ENCODE results near the gene ATP5F1B. TPM values are rescaled to one million over a fixed set of nuclear protein-coding genes. Genes with fewer than 3 reads are reported as not detected.

Gene ATP5F1B
- total and polyA plus RNA-seq, 9 of the 15 experiments (the other 6 are each of a cell fraction or from before 2014, with no cell fraction given): 908 to 3,125 (median 1,482) TPM

- TF ChIP-seq TAF15 (IDR thresholded peaks at IDR 0.05; ENCODE audit: low read depth, low read length): no peak
- TF ChIP-seq E2F8 (IDR thresholded peaks at IDR 0.05; ENCODE audit: low read depth, partially characterized antibody): no peak
- no peak for TF ChIP-seq SRF (CRISPR knock-in tag; IDR thresholded peaks at IDR 0.05)
- no peak for TF ChIP-seq ZKSCAN3 (CRISPR knock-in tag; IDR thresholded peaks at IDR 0.05)
- no peak for TF ChIP-seq BRD9 (IDR thresholded peaks at IDR 0.05; ENCODE audit: low read depth, partially characterized antibody)
- no peak for TF ChIP-seq SNRNP70 (optimal IDR thresholded peaks at IDR 0.05; ENCODE audit: low read depth, low read length)
- TF ChIP-seq ETV1 (tag; conservative IDR thresholded peaks at IDR 0.05; ENCODE audit: low read depth): peak; percentile 37; the same call in 1 of the 2 replicates
- no peak for TF ChIP-seq TSHZ1 (CRISPR knock-in tag; IDR thresholded peaks at IDR 0.05)
- no peak for TF ChIP-seq E4F1 (CRISPR knock-in tag; IDR thresholded peaks at IDR 0.05; ENCODE audit: borderline replicate concordance)
- no peak for TF ChIP-seq CTCFL (IDR thresholded peaks at IDR 0.05; ENCODE audit: borderline replicate concordance, insufficient read depth, low read depth, low read length, poor library complexity, severe bottlenecking)
- TF ChIP-seq VEZF1 (CRISPR knock-in tag; IDR thresholded peaks at IDR 0.05): peak; percentile 64
- TF ChIP-seq NR4A1 (CRISPR knock-in tag; IDR thresholded peaks at IDR 0.05): no peak
- TF ChIP-seq NR4A1 (tag; IDR thresholded peaks at IDR 0.05): no peak
Observed at GRCh38 chr12:56631790-56632700, 13.7 kb downstream of the ATP5F1B start (continued).
